ENCODE data around the gene OR1E1. TPM values are rescaled to one million over a fixed set of nuclear protein-coding genes. Genes with fewer than 3 reads are reported as not detected.

OR1E1 gene
- total RNA-seq, 1 donor from 2014 or later, result not detected

Other genes starting within 250 kb of the OR1E1 start
- not detected for gene OR1A2, start 200.9 kb downstream of the OR1E1 start, total RNA-seq
- not detected for gene OR1A1, start 190.7 kb downstream of the OR1E1 start, total RNA-seq
- gene OR3A1, start 100.0 kb downstream of the OR1E1 start, total RNA-seq, result not detected
- gene OR3A2, start 12.1 kb downstream of the OR1E1 start, total RNA-seq, result 0.22 TPM
- not detected for gene OR3A3, start 13.0 kb upstream of the OR1E1 start, total RNA-seq
- not detected for gene OR1E2, start 35.4 kb upstream of the OR1E1 start, total RNA-seq
- 0.84 TPM for gene SPATA22, start 73.4 kb upstream of the OR1E1 start, total RNA-seq
- 3.8 TPM for gene ASPA, start 77.6 kb upstream of the OR1E1 start, total RNA-seq
- 0.84 TPM for gene TRPV3, start 159.4 kb upstream of the OR1E1 start, total RNA-seq
- gene TRPV1, start 211.0 kb upstream of the OR1E1 start, total RNA-seq, result 4.1 TPM
- 4.4 TPM for gene SHPK, start 237.8 kb upstream of the OR1E1 start, total RNA-seq
- 6.6 TPM for gene CTNS, start 238.3 kb upstream of the OR1E1 start, total RNA-seq